Endothelial cell of umbilical vein (primary cell): ENCODE results near the gene SPRN. TPM values are rescaled to one million over a fixed set of nuclear protein-coding genes. Genes with fewer than 3 reads are reported as not detected.

ENCODE experiments used
- BruUV-seq: library from RNA; stranded (reverse); fragments of 400-500 nt; replicated peaks from 2 replicates; lab custom pipeline; 2021; lab: Mats Ljungman, UMichigan
- CTCF ChIA-PET: fragments of 300-600, 350-600 bp; sonication (Branson Sonifier 250); formaldehyde crosslinking; loops from one replicate; lab custom pipeline; 2021; ENCODE audit warnings: antibody characterized with exemption, inconsistent platforms; lab: Charles Lee
- POLR2A ChIA-PET: fragments of 300-600, 350-600 bp; sonication (Branson Sonifier 250); formaldehyde crosslinking; loops from one replicate; lab custom pipeline; 2021; ENCODE audit warnings: antibody characterized with exemption, inconsistent platforms; lab: Charles Lee
- DNase-seq: peaks from one replicate; pipeline ENCODE4 v3.0.0-alpha.2; 2011; ENCODE audit warnings: low read depth, low spot score
- FAIRE-seq: peaks from 2 replicates; lab custom pipeline; 2011; peaks lifted over from hg19 to GRCh38; lab: Jason Lieb, UNC
- H2AFZ ChIP-seq: 2 replicates; pipeline ENCODE4 v1.6.0; 2012; ENCODE audit warnings: low read depth, low read length, control low read depth, inconsistent platforms
- H3K27ac ChIP-seq: 2 replicates; pipeline ENCODE4 v1.5.1; 2011; ENCODE audit warnings: low read depth, mild to moderate bottlenecking, control low read depth, low read length, moderate library complexity; ENCODE audit not compliant: insufficient read depth
- H3K27me3 ChIP-seq, 2 experiments: 2 replicates each; pipeline versions ENCODE4 v1.6.0 to v1.6.1; 2011; ENCODE audit warnings: low read length in 2 of 2, mixed read lengths in 1 of 2; ENCODE audit not compliant: control insufficient read depth in 2 of 2, insufficient read depth in 2 of 2
- H3K36me3 ChIP-seq, 2 experiments: 2 replicates in 1 of 2; 3 replicates in 1 of 2; pipeline ENCODE4 v1.5.1; 2011; ENCODE audit warnings: low read length in 2 of 2, mild to moderate bottlenecking in 1 of 2, moderate library complexity in 1 of 2; ENCODE audit not compliant: control insufficient read depth in 2 of 2, insufficient read depth in 2 of 2; ENCODE audit errors: extremely low read depth in 1 of 2
- H3K4me1 ChIP-seq: 3 replicates; pipeline ENCODE4 v1.5.1; 2011; ENCODE audit warnings: mild to moderate bottlenecking, low read length; ENCODE audit not compliant: control insufficient read depth, insufficient read depth; ENCODE audit errors: extremely low read depth
- H3K4me2 ChIP-seq: 2 replicates; pipeline ENCODE4 v1.6.1; 2011; ENCODE audit warnings: low read length, control low read depth, mixed read lengths; ENCODE audit not compliant: insufficient read depth
- H3K4me3 ChIP-seq, 3 experiments: fragments of 200-600 bp in 1 of 3; sonication (generic), shearing (Covaris generic) in 1 of 3; replicated peaks in 1 of 3; 2 replicates each; pipeline ENCODE4 v1.5.1; 2011 to 2016; ENCODE audit warnings: control low read depth in 3 of 3, low read length in 3 of 3, mild to moderate bottlenecking in 2 of 3, inconsistent platforms in 1 of 3, low read depth in 1 of 3, moderate library complexity in 1 of 3; ENCODE audit not compliant: insufficient read depth in 1 of 3
- H3K79me2 ChIP-seq: 2 replicates; pipeline ENCODE4 v1.6.0; 2012; ENCODE audit warnings: low read length, inconsistent platforms; ENCODE audit not compliant: control insufficient read depth, insufficient read depth
- H3K9ac ChIP-seq: replicated peaks from 2 replicates; pipeline ENCODE3; 2011; ENCODE audit warnings: low read length, control low read depth; ENCODE audit not compliant: insufficient read depth; ENCODE audit errors: extremely low read depth
- H3K9me1 ChIP-seq: replicated peaks from 3 replicates; pipeline ENCODE4 v1.6.0; 2011; ENCODE audit warnings: mild to moderate bottlenecking, low read length; ENCODE audit not compliant: control insufficient read depth, insufficient read depth; ENCODE audit errors: extremely low read depth
- H3K9me3 ChIP-seq: replicated peaks from 2 replicates; pipeline ENCODE4 v1.5.1; 2012; ENCODE audit warnings: low read length, inconsistent platforms; ENCODE audit not compliant: control insufficient read depth, insufficient read depth
- H4K20me1 ChIP-seq: replicated peaks from 2 replicates; pipeline ENCODE3; 2011; ENCODE audit warnings: mild to moderate bottlenecking, low read length; ENCODE audit not compliant: control insufficient read depth, insufficient read depth; ENCODE audit errors: extremely low read depth
- EZH2 ChIP-seq: IDR thresholded peaks from 2 replicates; pipeline ENCODE4 v1.6.1; 2012; ENCODE audit warnings: borderline replicate concordance, low read depth, mild to moderate bottlenecking, moderate library complexity, low read length, inconsistent platforms; ENCODE audit not compliant: severe bottlenecking
- FOS ChIP-seq: IDR thresholded peaks from 2 replicates; pipeline ENCODE4 v1.6.1; 2011; ENCODE audit warnings: mild to moderate bottlenecking, low read length, moderate library complexity, borderline replicate concordance; ENCODE audit not compliant: insufficient read depth
- GATA2 ChIP-seq: IDR thresholded peaks from 2 replicates; pipeline ENCODE4 v1.7.0; 2011; ENCODE audit warnings: low read depth, mild to moderate bottlenecking, moderate library complexity, mixed read lengths, low read length; ENCODE audit not compliant: insufficient read length, insufficient read depth
- JUN ChIP-seq: IDR thresholded peaks from 2 replicates; pipeline ENCODE4 v1.6.1; 2011; ENCODE audit warnings: borderline replicate concordance, low read depth; ENCODE audit not compliant: insufficient read length, insufficient read depth
- MYC ChIP-seq: IDR thresholded peaks from one replicate; pipeline ENCODE4 v1.6.1; 2011; ENCODE audit warnings: mild to moderate bottlenecking, low read depth, low read length
- POLR2A ChIP-seq: IDR thresholded peaks from 2 replicates; pipeline ENCODE4 v1.6.1; 2012; ENCODE audit warnings: low read depth, mild to moderate bottlenecking, control low read depth, low read length
- POLR2AphosphoS5 ChIP-seq: IDR thresholded peaks from 2 replicates; pipeline ENCODE4 v1.6.1; 2012; ENCODE audit warnings: low read depth, mild to moderate bottlenecking, control low read depth, low read length, moderate library complexity; ENCODE audit not compliant: insufficient read depth
- dilution Hi-C: fragments of 300-500 bp; cut with MboI; formaldehyde crosslinking; loops from one replicate; pipeline ENCODE4 v1.15.0; 2019; ENCODE audit warnings: low sequenced_read_pairs; ENCODE audit not compliant: extremely low pct_ligation_motif_present
- intact Hi-C: fragments of 100-400 bp; cut with micrococcal nuclease; formaldehyde crosslinking; loops from one replicate; pipeline ENCODE4 v1.10.0; 2022
- polyA plus RNA-seq, 4 experiments: library from polyadenylated mRNA; depleted of rRNA in 3 of 4; stranded (reverse) in 3 of 4; unstranded in 1 of 4; fragments of >200 nt; gene quantifications; 2 replicates each; pipeline versions ENCODE4 v1.2.1 to v1.2.3, GENCODE V29; 2011 to 2012; ENCODE audit warnings: missing spikeins in 1 of 4
- total RNA-seq: library from RNA; stranded (reverse); gene quantifications from 2 replicates; pipeline ENCODE4 v1.2.3, GENCODE V29; 2021
- TF ChIP-seq, protein P1 (sequence below): IDR thresholded peaks from 2 replicates; pipeline ENCODE4 v1.6.1; 2011; ENCODE audit not compliant: insufficient read depth, insufficient read length
- TF ChIP-seq, protein P2 (sequence below), 2 donors: IDR thresholded peaks; 1 replicate in 1 of 2; 2 replicates in 1 of 2; pipeline ENCODE4 v1.5.1; 2011; ENCODE audit warnings: low read length in 2 of 2, mild to moderate bottlenecking in 2 of 2, moderate library complexity in 2 of 2, control low read depth in 1 of 2, inconsistent platforms in 1 of 2, low read depth in 1 of 2; ENCODE audit not compliant: insufficient read depth in 1 of 2; ENCODE audit errors: extremely low read depth in 1 of 2

SPRN gene
- total and polyA plus RNA-seq, 2 donors (not counting 3 experiments of a cell fraction or from before 2014, with no cell fraction given) = 0.13 TPM; not detected in 1

DNA sequence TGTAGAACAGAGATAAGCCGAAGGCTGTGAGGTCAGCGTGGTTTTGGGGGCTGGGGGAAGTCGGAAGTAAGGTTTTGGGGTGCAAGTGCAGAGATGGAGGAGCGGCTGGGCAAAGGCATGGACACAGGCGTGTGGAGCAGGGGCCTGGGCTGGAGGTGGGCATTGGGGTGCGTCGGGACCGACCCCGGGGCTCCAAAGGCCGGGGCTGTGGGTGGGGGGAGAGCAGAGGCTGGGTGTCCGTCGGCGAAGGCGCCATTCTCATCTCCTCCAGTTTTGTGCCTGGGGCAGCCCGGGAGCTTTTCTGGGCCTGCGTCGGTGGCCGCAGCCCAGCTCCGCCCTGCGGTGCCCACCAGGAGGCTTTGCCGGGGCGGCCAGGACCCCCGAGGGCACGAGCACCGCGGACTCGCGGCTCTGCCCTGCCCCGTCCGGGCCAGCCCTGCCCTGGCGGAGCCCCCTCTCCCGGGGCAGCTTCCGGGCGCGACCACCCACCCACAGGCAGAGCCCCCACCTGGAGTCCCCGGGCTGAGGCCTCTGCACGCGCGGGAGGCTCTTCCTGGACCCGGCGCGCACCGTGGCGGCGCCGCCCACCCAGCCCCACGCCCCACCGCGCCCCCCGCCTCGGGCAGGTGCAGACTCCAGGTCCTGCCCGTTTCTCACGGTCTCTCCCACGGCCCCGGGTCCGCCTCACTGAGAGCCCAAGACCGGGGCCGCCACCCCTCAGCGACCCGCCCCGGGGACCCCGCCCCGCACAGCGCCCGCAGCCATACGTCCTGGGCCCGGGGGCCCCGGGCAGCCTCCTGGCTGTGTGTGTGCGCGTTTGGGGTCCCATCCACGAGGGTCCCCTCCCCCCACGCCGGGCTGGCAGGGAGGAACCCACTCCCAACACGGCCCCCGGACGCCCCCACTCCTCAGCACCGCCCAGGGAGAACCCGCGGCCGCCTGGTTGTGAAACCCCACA lies 21.6 kb upstream of the SPRN start:
- intact Hi-C loops = no loop called here
- no TSS peak for BruUV-seq

More for the DNA sequence above, 21.6 kb upstream of the SPRN start:
- DNase-seq (no peak), FAIRE-seq (no peak)
- Histone ChIP-seq H3K9ac (no peak overlapping the region), H3K4me3 (no peak overlapping the region), H3K27ac (no peak overlapping the region), H3K4me2 (no peak overlapping the region), H4K20me1 (no peaks in the 10 kb centered on the region), H3K79me2 (no peaks in the 10 kb centered on the region), H3K27me3 (no peaks in the 10 kb centered on the region), H3K4me1 (no peaks in the 10 kb centered on the region), H3K9me1 (no peaks in the 10 kb centered on the region), H3K9me3 (no peaks in the 10 kb centered on the region), H3K36me3 (no peaks in the 10 kb centered on the region), H2AFZ (no peak overlapping the region)
- dilution Hi-C loops = no loop called here
- ChIA-PET CTCF (no interaction called here), POLR2A (no interaction called here)
- TF ChIP-seq POLR2AphosphoS5 (no peak), MYC (no peak), FOS (no peak), GATA2 (no peak), POLR2A (no peak), EZH2 (no peak), JUN (no peak)
- TF ChIP-seq, protein P1, sequence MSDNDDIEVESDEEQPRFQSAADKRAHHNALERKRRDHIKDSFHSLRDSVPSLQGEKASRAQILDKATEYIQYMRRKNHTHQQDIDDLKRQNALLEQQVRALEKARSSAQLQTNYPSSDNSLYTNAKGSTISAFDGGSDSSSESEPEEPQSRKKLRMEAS = no peak
- TF ChIP-seq, protein P2, sequence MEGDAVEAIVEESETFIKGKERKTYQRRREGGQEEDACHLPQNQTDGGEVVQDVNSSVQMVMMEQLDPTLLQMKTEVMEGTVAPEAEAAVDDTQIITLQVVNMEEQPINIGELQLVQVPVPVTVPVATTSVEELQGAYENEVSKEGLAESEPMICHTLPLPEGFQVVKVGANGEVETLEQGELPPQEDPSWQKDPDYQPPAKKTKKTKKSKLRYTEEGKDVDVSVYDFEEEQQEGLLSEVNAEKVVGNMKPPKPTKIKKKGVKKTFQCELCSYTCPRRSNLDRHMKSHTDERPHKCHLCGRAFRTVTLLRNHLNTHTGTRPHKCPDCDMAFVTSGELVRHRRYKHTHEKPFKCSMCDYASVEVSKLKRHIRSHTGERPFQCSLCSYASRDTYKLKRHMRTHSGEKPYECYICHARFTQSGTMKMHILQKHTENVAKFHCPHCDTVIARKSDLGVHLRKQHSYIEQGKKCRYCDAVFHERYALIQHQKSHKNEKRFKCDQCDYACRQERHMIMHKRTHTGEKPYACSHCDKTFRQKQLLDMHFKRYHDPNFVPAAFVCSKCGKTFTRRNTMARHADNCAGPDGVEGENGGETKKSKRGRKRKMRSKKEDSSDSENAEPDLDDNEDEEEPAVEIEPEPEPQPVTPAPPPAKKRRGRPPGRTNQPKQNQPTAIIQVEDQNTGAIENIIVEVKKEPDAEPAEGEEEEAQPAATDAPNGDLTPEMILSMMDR (IDR thresholded peaks at IDR 0.05; ENCODE audit: extremely low read depth in 1 of 2, insufficient read depth in 1 of 2, low read depth in 1 of 2, low read length in 2 of 2) = no peak
